ENCODE measurements around the gene KDM3B. TPM values are rescaled to one million over a fixed set of nuclear protein-coding genes. Genes with fewer than 3 reads are reported as not detected.

KDM3B gene
- total and polyA plus RNA-seq, 9 of the 15 experiments (the other 6 are each of a cell fraction or from before 2014, with no cell fraction given) = 13.8 to 62.8 (median 41.9) TPM

- no peak for TF ChIP-seq FOXP4 (CRISPR knock-in tag; IDR thresholded peaks at IDR 0.05; ENCODE audit: borderline replicate concordance)
Measured at GRCh38 chr5:138425079-138425478, 72.6 kb downstream of the KDM3B start (continued).

- ATAC-seq (no peak), FAIRE-seq (no peak), DNase-seq (ENCODE audit: extremely low read depth in 1 of 4, low spot score in 3 of 4) (no peak)
- ChIA-PET POLR2A (interaction anchor here (0.6 kb wide), 1 partner anchor 79 kb away, joined by 4 read pairs; no protein-coding TSS in a partner anchor), CTCF (ENCODE audit: low intra/inter-chr PET ratio) (interaction anchor here (0.5 kb wide), 1 partner anchor 418 kb away, joined by 4 read pairs; no protein-coding TSS in a partner anchor)
- Histone ChIP-seq H3K4me1 (replicated peaks in 1 of 2; ENCODE audit: control insufficient read depth in 2 of 2, insufficient read depth in 2 of 2, low read length in 2 of 2) (peaks cover 7 to 20% of the 10 kb centered on the region in 2 experiments; a peak in 4 of 5 replicates), H4K20me1 (replicated peaks; ENCODE audit: control insufficient read depth, insufficient read depth, low read length) (peaks cover 4% of the 10 kb centered on the region; the same call in 1 of the 2 replicates), H3K9me3 (replicated peaks; ENCODE audit: control insufficient read depth, insufficient read depth, low read depth, low read length) (no peaks in the 10 kb centered on the region), H3K79me2 (ENCODE audit: control insufficient read depth, insufficient read depth, low read length) (no peaks in the 10 kb centered on the region), H3K9me1 (ENCODE audit: control insufficient read depth, insufficient read depth, low read length) (no peaks in the 10 kb centered on the region), H3K4me3 (no peak overlapping the region), H2AFZ (ENCODE audit: low read depth, low read length) (no peak overlapping the region), H3K27me3 (ENCODE audit: control insufficient read depth in 2 of 2, insufficient read depth in 2 of 2, low read length in 2 of 2) (no peaks in the 10 kb centered on the region), H3K9ac (ENCODE audit: insufficient read depth in 1 of 2, low read depth in 2 of 2, low read length in 2 of 2) (no peak overlapping the region), H3K4me2 (ENCODE audit: insufficient read depth, low read length) (no peak overlapping the region), H3K27ac (ENCODE audit: extremely low read depth, low read depth, low read length) (no peak overlapping the region), H3K36me3 (ENCODE audit: control insufficient read depth, insufficient read depth, low read length) (peaks cover 49% of the 10 kb centered on the region)
- 48% methylated on average over 5 of the region's 5 CpGs for WGBS (ENCODE audit: insufficient coverage, low coverage, missing lambda C conversion rate)
- intact Hi-C loops (cut with micrococcal nuclease) (no loop called here), in situ Hi-C loops (cut with MboI) (no loop called here)
- BruUV-seq (replicated peaks) = no TSS peak
- TF ChIP-seq, protein P1, sequence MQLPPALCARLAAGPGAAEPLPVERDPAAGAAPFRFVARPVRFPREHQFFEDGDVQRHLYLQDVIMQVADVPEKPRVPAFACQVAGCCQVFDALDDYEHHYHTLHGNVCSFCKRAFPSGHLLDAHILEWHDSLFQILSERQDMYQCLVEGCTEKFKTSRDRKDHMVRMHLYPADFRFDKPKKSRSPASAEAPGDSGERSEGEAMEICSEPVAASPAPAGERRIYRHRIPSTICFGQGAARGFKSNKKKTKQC (CRISPR knock-in tag; IDR thresholded peaks at IDR 0.05) = no peak
- TF ChIP-seq CBFA2T3 (IDR thresholded peaks at IDR 0.05) (peak; percentile 67), NR0B1 (IDR thresholded peaks at IDR 0.05; ENCODE audit: partially characterized antibody) (no peak), TCF3 (CRISPR knock-in tag; IDR thresholded peaks at IDR 0.05) (peak; percentile 55), RBM25 (IDR thresholded peaks at IDR 0.05; ENCODE audit: low read depth, low read length, severe bottlenecking) (no peak), ARID1B (IDR thresholded peaks at IDR 0.05) (0 out of 2 replicates have a peak, but pooled peaks have one; percentile 39), ZZZ3 (IDR thresholded peaks at IDR 0.05) (no peak), CEBPB (tag; IDR thresholded peaks at IDR 0.05) (0 out of 2 replicates have a peak, but pooled peaks have one; percentile 41), SRSF3 (IDR thresholded peaks at IDR 0.05; ENCODE audit: insufficient read depth, low read length) (no peak), ZNF24 (IDR thresholded peaks at IDR 0.05) (no peak), NFATC3 (IDR thresholded peaks at IDR 0.05) (no peak)
- TF ChIP-seq, protein P2, sequence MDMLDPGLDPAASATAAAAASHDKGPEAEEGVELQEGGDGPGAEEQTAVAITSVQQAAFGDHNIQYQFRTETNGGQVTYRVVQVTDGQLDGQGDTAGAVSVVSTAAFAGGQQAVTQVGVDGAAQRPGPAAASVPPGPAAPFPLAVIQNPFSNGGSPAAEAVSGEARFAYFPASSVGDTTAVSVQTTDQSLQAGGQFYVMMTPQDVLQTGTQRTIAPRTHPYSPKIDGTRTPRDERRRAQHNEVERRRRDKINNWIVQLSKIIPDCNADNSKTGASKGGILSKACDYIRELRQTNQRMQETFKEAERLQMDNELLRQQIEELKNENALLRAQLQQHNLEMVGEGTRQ (CRISPR knock-in tag; IDR thresholded peaks at IDR 0.05) = peak; percentile 59
- TF ChIP-seq, protein P3, sequence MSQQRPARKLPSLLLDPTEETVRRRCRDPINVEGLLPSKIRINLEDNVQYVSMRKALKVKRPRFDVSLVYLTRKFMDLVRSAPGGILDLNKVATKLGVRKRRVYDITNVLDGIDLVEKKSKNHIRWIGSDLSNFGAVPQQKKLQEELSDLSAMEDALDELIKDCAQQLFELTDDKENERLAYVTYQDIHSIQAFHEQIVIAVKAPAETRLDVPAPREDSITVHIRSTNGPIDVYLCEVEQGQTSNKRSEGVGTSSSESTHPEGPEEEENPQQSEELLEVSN (IDR thresholded peaks at IDR 0.05; ENCODE audit: borderline replicate concordance in 1 of 2, extremely low read depth in 1 of 2, insufficient read depth in 1 of 2, insufficient read length in 1 of 2, low read depth in 1 of 2, low read length in 1 of 2, poor library complexity in 1 of 2, severe bottlenecking in 1 of 2) = no peak
Measured at GRCh38 chr5:138435943-138436342, 83.5 kb downstream of the KDM3B start.
